ENCODE measurements around the gene IGF1R. TPM values are rescaled to one million over a fixed set of nuclear protein-coding genes. Genes with fewer than 3 reads are reported as not detected.

IGF1R gene
- total RNA-seq, 1 experiment from 2014 or later = 16.3 TPM

DNA sequence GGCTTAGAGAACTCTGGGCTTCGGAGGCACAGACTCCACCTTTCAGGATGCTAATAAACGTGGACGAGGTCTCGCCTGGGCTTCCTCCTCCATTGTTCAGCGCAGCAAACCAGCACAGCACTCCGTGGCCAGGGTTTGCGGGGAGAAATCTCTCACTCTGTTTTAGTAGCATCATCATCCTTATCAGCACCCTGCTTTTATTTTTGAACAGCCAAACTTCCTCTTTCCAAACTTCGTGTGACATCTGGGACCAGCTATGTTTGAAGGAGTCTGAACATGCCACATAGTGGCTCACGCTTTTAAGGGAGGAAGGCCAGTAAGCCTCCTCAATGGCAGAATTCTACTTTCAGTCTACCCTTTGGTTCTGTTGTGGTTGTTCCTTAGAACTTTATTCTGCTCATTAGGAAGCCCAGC is 210.3 kb downstream of the IGF1R start:
- CTCF ChIA-PET = no interaction called here
- no peak overlapping the region for H3K27ac ChIP-seq (ENCODE audit: low read depth, low read length)
- no TSS peak for BruUV-seq (replicated peaks)

More for the DNA sequence above, 210.3 kb downstream of the IGF1R start:
- no peaks in the 10 kb centered on the region for H3K27me3 ChIP-seq (ENCODE audit: insufficient read depth, low read length)
- no peak for TF ChIP-seq SP1 (IDR thresholded peaks at IDR 0.05; ENCODE audit: low read depth)
- no peak for TF ChIP-seq JUND (IDR thresholded peaks at IDR 0.05)
- no peak for TF ChIP-seq CBX3 (IDR thresholded peaks at IDR 0.05; ENCODE audit: low read depth)
- TF ChIP-seq YY1 (IDR thresholded peaks at IDR 0.05; ENCODE audit: extremely low read depth, insufficient replicate concordance, low read depth, low read length) = no peak
- TF ChIP-seq ATF3 (IDR thresholded peaks at IDR 0.05) = no peak
- no peak for TF ChIP-seq POLR2AphosphoS5 (IDR thresholded peaks at IDR 0.05; ENCODE audit: low read depth, low read length)
- no peak for TF ChIP-seq ZFX (IDR thresholded peaks at IDR 0.05)
- no peak for TF ChIP-seq SRF (IDR thresholded peaks at IDR 0.05; ENCODE audit: low read depth)
- TF ChIP-seq EZH2 (IDR thresholded peaks at IDR 0.05) = no peak
- TF ChIP-seq ZNF274 (IDR thresholded peaks at IDR 0.05; ENCODE audit: low read depth, low read length) = no peak
- TF ChIP-seq SIN3A (IDR thresholded peaks at IDR 0.05; ENCODE audit: low read depth) = no peak
- TF ChIP-seq, protein P1, sequence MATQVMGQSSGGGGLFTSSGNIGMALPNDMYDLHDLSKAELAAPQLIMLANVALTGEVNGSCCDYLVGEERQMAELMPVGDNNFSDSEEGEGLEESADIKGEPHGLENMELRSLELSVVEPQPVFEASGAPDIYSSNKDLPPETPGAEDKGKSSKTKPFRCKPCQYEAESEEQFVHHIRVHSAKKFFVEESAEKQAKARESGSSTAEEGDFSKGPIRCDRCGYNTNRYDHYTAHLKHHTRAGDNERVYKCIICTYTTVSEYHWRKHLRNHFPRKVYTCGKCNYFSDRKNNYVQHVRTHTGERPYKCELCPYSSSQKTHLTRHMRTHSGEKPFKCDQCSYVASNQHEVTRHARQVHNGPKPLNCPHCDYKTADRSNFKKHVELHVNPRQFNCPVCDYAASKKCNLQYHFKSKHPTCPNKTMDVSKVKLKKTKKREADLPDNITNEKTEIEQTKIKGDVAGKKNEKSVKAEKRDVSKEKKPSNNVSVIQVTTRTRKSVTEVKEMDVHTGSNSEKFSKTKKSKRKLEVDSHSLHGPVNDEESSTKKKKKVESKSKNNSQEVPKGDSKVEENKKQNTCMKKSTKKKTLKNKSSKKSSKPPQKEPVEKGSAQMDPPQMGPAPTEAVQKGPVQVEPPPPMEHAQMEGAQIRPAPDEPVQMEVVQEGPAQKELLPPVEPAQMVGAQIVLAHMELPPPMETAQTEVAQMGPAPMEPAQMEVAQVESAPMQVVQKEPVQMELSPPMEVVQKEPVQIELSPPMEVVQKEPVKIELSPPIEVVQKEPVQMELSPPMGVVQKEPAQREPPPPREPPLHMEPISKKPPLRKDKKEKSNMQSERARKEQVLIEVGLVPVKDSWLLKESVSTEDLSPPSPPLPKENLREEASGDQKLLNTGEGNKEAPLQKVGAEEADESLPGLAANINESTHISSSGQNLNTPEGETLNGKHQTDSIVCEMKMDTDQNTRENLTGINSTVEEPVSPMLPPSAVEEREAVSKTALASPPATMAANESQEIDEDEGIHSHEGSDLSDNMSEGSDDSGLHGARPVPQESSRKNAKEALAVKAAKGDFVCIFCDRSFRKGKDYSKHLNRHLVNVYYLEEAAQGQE (IDR thresholded peaks at IDR 0.05; ENCODE audit: low read depth) = no peak
- peaks cover 6 to 8% of the 10 kb centered on the region in 2 experiments; a peak in 3 of 4 replicates for H3K4me1 ChIP-seq (ENCODE audit: control insufficient read depth in 1 of 2, insufficient read depth in 2 of 2, low read length in 2 of 2)
- H3K4me2 ChIP-seq (ENCODE audit: low read length) = no peak overlapping the region
- H3K9me2 ChIP-seq (ENCODE audit: insufficient read depth) = no peaks in the 10 kb centered on the region
- H4K20me1 ChIP-seq (ENCODE audit: insufficient read depth) = no peaks in the 10 kb centered on the region
- intact Hi-C loops (cut with micrococcal nuclease) = no loop called here
- no peak overlapping the region for H3K9ac ChIP-seq (ENCODE audit: low read length)
- H3K4me3 ChIP-seq (replicated peaks in 1 of 2; ENCODE audit: low read depth in 1 of 2, low read length in 2 of 2) = no peak overlapping the region
- DNase-seq (ENCODE audit: low read depth, low spot score) (no peak), ATAC-seq (no peak)
- H2AFZ ChIP-seq (ENCODE audit: low read depth, low read length, poor library complexity, severe bottlenecking) = no peak overlapping the region
- no peaks in the 10 kb centered on the region for H3K79me2 ChIP-seq (ENCODE audit: insufficient read depth, low read length)
- ChIA-PET RAD21 (ENCODE audit: low non-redundant PET in 1 of 2, low total read pairs in 2 of 2, uncharacterized antibody in 2 of 2, unreplicated experiment in 2 of 2) (no interaction called here), POLR2A (no interaction called here)
- no peaks in the 10 kb centered on the region for H3K36me3 ChIP-seq (ENCODE audit: control insufficient read depth in 1 of 2, insufficient read depth in 2 of 2, low read length in 2 of 2)
- no peaks in the 10 kb centered on the region for H3K9me3 ChIP-seq (ENCODE audit: control insufficient read depth in 1 of 2, insufficient read depth in 1 of 2, low read depth in 1 of 2, low read length in 2 of 2)
